Epithelial cell of esophagus (primary cell): ENCODE measurements around the gene MRPS21.

Experiments
- DNase-seq: peaks from one replicate; pipeline ENCODE4 v3.0.0; 2010; ENCODE audit warnings: low read depth
- H3K4me3 ChIP-seq: 2 replicates; pipeline ENCODE4 v1.5.1; 2011; ENCODE audit warnings: mild to moderate bottlenecking, low read length, control low read depth
- TF ChIP-seq, protein P1 (sequence below): IDR thresholded peaks from 2 replicates; pipeline ENCODE4 v1.5.1; 2011; ENCODE audit warnings: low read depth, mild to moderate bottlenecking, low read length, control low read depth, inconsistent platforms; ENCODE audit not compliant: insufficient read depth; ENCODE audit errors: missing control alignments

The MRPS21 gene

DNA sequence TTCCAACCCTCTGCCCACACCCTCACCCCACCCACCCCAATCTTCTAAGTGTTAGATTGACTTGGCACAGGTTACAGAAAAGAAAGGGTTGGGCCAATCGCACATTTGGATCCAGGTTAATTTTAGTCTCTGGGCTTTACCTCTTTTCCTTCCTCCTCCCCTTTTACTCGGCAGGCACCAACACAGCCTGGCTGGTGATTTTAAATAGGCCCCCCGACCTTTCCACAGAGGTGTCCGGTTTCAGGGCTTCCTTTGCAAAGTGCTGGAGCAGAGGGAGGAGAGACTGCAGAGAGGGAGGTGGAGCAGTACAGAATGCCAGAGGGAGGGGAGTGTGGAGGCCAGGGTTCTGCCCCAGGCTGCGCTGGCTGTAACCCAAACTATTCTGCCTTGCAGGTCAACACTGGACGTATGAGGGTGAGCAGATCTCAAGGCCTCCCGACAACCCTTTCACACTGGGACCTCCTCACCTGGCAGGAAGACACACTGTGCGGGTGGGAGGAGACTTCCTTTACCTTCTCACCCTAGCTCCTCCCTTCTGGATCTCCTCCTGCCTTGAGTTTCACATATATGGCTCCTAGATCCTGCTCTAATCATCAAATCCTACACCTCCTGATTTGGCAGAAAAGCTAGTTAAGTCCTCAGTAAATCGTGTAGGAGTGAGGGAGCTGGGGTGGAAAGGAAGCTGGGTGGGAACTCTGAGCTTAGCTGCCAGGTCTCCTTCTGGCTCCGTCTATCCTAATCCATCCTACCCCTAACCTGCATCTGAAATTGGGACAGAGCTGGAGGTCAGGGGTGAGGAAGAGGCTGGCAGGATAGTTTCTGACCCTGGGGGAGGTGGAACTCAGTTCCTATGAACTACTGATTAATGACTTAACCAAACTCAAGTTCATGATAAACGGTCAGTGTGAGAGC lies 33.6 kb upstream of the MRPS21 start:
- H3K4me3 ChIP-seq, result peak overlapping the region; percentile 20
- peak; percentile 50 for DNase-seq
- TF ChIP-seq, protein P1, sequence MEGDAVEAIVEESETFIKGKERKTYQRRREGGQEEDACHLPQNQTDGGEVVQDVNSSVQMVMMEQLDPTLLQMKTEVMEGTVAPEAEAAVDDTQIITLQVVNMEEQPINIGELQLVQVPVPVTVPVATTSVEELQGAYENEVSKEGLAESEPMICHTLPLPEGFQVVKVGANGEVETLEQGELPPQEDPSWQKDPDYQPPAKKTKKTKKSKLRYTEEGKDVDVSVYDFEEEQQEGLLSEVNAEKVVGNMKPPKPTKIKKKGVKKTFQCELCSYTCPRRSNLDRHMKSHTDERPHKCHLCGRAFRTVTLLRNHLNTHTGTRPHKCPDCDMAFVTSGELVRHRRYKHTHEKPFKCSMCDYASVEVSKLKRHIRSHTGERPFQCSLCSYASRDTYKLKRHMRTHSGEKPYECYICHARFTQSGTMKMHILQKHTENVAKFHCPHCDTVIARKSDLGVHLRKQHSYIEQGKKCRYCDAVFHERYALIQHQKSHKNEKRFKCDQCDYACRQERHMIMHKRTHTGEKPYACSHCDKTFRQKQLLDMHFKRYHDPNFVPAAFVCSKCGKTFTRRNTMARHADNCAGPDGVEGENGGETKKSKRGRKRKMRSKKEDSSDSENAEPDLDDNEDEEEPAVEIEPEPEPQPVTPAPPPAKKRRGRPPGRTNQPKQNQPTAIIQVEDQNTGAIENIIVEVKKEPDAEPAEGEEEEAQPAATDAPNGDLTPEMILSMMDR, result no peak

DNA sequence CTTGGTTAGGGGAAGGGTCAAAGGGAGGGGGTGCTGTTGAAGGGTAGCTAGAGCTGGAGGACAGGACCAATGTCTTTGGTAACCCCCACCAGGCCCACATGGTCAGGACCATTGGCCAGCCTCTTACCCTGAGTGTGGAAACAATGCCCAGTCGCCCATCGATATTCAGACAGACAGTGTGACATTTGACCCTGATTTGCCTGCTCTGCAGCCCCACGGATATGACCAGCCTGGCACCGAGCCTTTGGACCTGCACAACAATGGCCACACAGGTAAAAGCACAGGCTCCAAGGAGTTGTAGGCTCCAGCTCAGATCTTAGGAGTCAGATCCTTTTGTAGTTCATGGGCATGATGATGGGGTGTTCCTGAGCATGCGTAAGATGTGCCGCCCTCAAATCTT lies 32.3 kb upstream of the MRPS21 start:
- no peak for DNase-seq
- H3K4me3 ChIP-seq, result no peak overlapping the region
- TF ChIP-seq, protein P1, result no peak

DNA sequence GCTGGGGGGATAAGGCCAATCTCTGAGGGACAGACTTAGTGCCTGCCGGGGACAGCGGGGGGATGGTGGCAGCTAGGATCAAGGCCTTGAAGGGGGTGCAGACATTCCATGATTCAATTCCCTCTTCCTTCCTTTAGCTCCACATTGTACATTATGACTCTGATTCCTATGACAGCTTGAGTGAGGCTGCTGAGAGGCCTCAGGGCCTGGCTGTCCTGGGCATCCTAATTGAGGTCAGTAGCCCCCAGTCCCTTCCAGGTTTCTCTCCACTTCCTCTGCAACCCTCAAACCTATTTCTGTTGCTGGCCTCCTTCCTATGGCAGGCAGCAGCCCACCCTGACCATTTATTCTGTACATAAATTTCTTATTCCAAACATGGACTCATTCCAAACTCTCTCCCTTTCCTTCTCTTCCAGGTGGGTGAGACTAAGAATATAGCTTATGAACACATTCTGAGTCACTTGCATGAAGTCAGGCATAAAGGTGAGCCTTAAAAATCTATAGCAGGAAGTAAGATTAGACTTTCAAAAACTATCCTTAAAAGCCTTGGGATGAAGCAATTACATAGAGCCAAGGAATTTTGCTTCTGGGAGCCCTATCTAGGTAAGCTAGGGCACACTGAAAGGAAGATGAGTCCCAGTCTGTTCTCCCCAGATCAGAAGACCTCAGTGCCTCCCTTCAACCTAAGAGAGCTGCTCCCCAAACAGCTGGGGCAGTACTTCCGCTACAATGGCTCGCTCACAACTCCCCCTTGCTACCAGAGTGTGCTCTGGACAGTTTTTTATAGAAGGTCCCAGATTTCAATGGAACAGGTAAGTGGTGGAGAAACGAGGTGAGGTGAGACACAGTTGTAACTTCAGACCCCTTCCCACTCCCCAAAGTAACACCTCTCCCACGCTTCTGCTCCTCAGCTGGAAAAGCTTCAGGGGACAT lies 31.0 kb upstream of the MRPS21 start:
- TF ChIP-seq, protein P1, result no peak
- no peak overlapping the region for H3K4me3 ChIP-seq
- peak; percentile 77 for DNase-seq

DNA sequence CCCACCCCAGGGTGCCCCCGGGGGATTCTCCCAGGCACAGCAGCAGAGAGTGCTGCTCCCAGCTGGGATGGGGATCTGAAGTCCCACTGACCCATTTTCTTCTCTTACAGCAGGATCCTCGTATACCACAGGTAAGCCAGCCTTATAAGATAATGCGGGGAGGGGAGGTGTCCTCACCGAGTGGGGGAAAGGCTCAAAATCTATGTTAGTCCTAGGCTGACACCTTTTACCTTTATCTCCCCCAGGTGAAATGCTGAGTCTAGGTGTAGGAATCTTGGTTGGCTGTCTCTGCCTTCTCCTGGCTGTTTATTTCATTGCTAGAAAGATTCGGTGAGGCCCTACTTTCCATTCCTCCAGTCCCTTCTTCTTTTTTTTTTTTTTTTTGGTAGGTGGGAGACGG lies 30.1 kb upstream of the MRPS21 start:
- H3K4me3 ChIP-seq, result no peak overlapping the region
- no peak for DNase-seq
- TF ChIP-seq, protein P1, result no peak

DNA sequence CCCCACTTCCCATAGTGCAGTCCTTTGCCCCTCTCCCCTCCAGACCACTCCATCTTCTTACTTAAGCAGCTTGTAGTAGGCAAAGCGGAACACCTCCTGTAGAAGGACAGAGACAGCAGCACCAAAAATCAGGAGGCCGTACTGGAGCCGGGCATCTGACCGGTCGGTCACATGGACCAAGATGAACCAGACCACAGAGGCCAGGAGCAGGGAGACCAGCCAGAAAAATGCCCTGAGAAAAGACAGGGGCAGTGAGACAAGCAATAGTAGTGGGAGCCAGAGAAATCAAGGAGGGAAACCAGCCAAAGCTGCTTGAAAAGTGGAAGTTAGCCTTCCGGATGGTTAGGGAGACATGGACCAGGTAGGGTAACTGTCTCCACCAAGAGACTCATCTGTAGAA lies 25.8 kb upstream of the MRPS21 start:
- TF ChIP-seq, protein P1, result no peak
- H3K4me3 ChIP-seq, result peak overlapping the region; percentile 93
- no peak for DNase-seq

DNA sequence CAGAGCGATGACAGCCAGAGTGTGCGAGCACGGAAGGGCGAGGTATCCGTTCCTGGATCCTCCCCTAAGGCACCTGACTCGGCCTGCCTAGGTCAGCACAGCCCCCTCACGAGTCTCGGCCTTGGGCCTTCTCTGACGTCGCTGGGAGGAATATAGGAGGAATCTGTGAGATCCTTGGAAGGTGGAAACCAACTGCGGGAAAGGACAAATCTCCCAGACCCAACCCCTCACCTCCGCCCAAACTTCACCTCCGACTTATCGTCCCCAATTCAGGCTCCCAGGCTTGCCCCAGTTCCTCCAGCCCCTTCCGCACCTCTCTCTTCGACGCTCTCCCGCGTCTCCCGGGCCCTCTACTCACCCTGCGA lies 25.3 kb upstream of the MRPS21 start:
- TF ChIP-seq, protein P1, result no peak
- H3K4me3 ChIP-seq, result peak overlapping the region; percentile 93
- peak; percentile 65 for DNase-seq
